Activated CD4-positive, alpha-beta memory T cell treated with anti-CD3 and anti-CD28 coated beads, Interleukin-2, amount 10 ng/mL, durations not matched to agents 7 days and 5 days (primary cell): ENCODE measurements around the gene LRRC56. TPM values are rescaled to one million over a fixed set of nuclear protein-coding genes. Genes with fewer than 3 reads are reported as not detected.

ENCODE experiments used
- CTCF ChIA-PET: fragments of 350-600 bp; sonication (Branson Sonifier 250); formaldehyde crosslinking; loops from one replicate; lab custom pipeline; 2021; ENCODE audit warnings: antibody characterized with exemption, inconsistent platforms; lab: Charles Lee
- POLR2A ChIA-PET: fragments of 350-600 bp; sonication (Branson Sonifier 250); formaldehyde crosslinking; loops from one replicate; lab custom pipeline; 2021; ENCODE audit warnings: antibody characterized with exemption; lab: Charles Lee
- DNase-seq: peaks from one replicate; pipeline ENCODE4 v3.0.0-alpha.2; 2020
- H3K27ac Mint-ChIP-seq: one replicate; pipeline ENCODE4 v1.8.0; 2021; ENCODE audit warnings: mild to moderate bottlenecking, mixed read lengths
- H3K27me3 Mint-ChIP-seq: one replicate; pipeline ENCODE4 v1.8.0; 2021; ENCODE audit warnings: mixed read lengths
- H3K36me3 Mint-ChIP-seq: one replicate; pipeline ENCODE4 v1.8.0; 2021; ENCODE audit warnings: low read depth, mixed read lengths
- H3K4me1 Mint-ChIP-seq: one replicate; pipeline ENCODE4 v1.8.0; 2021; ENCODE audit warnings: mixed read lengths
- H3K4me3 Mint-ChIP-seq: one replicate; pipeline ENCODE4 v1.8.0; 2021; ENCODE audit warnings: mild to moderate bottlenecking, mixed read lengths
- H3K9me3 Mint-ChIP-seq: one replicate; pipeline ENCODE4 v1.8.0; 2021; ENCODE audit warnings: mixed read lengths
- total RNA-seq, 2 experiments: library from RNA; stranded (reverse); gene quantifications; one replicate each; pipeline ENCODE4 v1.2.3, GENCODE V29; 2021

The LRRC56 gene
- total RNA-seq, 2 experiments from 2014 or later: 2.2 to 2.5 TPM

DNA sequence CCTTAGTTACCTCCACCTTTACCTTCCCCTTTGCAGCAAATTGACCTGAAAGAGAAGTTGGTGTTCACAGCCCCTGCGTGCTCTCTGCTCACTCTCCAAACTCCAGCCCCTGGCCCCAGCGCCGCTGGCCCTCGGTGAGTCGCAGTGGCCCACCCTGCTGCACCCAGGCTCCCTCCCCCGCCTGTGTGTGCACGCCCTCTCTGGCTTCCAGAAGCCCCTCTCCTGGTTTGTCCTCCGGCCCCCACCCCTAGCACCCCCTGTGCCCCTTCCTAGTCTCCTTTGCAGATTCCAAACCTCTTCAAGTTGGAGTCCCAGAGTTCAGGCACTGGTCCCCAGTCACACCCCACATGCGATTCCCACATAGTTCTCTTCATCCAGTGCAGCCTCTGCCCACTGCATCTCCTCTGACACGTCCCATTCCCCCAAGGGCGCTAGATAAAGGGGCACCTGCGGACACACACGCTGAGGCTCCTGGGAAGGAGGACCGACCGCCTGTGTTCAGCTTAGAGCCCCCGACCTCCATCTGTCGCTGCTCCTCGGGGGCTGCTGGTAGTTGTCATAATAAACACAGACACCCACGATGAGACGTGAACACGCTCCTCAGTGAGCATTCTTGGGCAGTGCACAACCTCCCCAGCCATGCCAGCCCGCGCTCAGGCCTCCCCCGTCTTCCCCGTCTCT is 37.4 kb downstream of the LRRC56 start:
- Mint-ChIP-seq H3K27ac (peak overlapping the region; percentile 26), H3K4me3 (peak overlapping the region; percentile 82), H3K36me3 (peaks cover 12% of the 10 kb centered on the region), H3K4me1 (peaks cover 40% of the 10 kb centered on the region), H3K27me3 (peaks cover 13% of the 10 kb centered on the region), H3K9me3 (no peaks in the 10 kb centered on the region)
- POLR2A ChIA-PET: interaction anchor here (0.8 to 2.8 kb wide), 8 partner anchors 13 to 268 kb away, joined by 4 to 20 read pairs (median 4); partner anchors contain the start of genes IRF7 and TSPAN4
- CTCF ChIA-PET: interaction anchor here (0.6 to 1.7 kb wide), 2 partner anchors 21 to 55 kb away, joined by 3 to 7 read pairs; no protein-coding TSS in a partner anchor
- no peak for DNase-seq

DNA sequence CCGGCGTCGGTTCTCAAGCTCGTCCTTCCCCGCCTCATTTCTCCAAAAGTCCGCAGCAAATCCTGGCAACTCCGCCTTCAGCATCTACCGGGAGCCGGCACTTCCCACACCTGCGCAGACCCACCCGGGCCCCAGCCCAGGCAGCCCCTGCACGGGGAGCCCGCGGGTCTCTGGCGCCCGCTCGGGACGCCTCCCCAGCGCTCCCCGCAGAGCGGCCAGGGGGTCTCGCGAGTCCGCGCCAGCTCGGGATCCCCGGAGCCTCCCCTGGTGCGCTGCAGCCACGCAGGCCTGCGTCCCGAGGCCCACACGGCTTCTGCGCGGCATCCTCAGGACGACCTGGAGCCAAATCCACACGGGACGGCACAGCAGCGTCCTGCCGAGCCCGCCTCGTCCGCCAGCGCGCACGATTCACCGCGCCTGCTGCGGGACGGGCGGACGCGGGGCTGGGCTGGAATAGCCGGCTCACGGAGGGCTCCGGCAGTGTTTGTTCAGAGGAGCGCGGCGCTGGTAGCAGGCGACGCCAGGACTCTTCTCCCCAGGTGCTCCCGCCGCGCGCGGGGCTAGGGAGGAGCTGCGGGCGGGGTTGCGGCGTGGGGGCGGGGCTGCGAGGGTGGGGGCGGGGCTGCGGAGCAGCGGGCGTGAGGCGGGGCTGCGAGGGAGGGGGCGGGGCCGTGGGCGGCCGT is 38.1 kb downstream of the LRRC56 start:
- Mint-ChIP-seq H3K27me3 (peaks cover 13% of the 10 kb centered on the region), H3K27ac (peak overlapping the region; percentile 26), H3K36me3 (peaks cover 12% of the 10 kb centered on the region), H3K9me3 (no peaks in the 10 kb centered on the region), H3K4me3 (peak overlapping the region; percentile 82), H3K4me1 (peaks cover 41% of the 10 kb centered on the region)
- no peak for DNase-seq
- ChIA-PET CTCF (interaction anchor here (0.6 to 1.7 kb wide), 9 partner anchors 12 to 160 kb away, joined by 3 to 7 read pairs (median 3); partner anchors contain the start of genes SIGIRR and TMEM80), POLR2A (interaction anchor here (0.7 to 3.3 kb wide), 24 partner anchors 7 to 369 kb away, joined by 3 to 20 read pairs (median 4); partner anchors contain the start of genes BET1L, CEND1, DEAF1 and HRAS)

DNA sequence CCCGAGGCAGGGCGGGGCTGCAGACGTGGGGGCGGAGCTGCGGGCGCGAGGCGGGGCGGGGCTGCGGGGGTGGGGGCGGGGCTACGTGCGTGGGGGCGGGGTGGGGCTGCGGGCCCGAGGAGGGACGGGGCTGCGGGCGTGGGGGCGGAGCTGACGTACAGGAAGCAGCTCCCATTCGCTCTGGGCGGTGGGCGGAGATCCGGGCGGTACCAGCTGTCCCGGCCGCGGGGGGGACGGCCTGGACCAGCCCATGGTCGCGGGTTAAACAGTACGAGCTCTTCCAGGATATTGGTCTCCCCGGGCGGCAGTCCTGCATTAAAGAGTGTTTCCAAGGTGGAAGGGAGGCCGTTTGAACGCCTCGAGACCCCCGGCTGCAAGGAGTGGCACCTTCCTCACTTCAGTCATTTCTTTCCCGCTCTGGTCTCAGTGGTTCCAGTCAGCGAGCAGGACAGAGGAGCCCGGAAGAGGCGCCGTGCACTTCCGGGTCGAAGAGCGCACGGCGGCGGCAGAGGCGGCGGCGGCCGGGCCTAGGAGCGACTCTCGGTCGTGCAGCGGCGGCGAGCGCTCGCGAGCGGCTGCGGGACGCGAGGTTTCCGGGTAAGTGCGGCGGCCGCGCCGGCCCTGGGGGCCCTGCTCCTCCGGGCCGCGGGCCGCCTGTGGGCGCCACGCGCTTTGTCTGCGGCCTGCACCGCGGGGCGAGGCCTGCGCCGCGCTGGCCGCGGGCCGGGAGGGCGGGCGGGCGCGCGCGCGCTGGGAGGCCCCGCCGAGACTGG is 38.9 kb downstream of the LRRC56 start, which contains the start of gene PHRF1:
Gene PHRF1 (plus strand): TSS at position 475 of the 773 bp plus-strand sequence. CDS start 5,043 bp downstream, outside the sequence.
- Mint-ChIP-seq H3K4me1 (peaks cover 44% of the 10 kb centered on the region), H3K27me3 (peaks cover 13% of the 10 kb centered on the region), H3K4me3 (peak within 1 kb of the TSS; percentile 91), H3K36me3 (peaks cover 14% of the 10 kb centered on the region), H3K9me3 (no peaks in the 10 kb centered on the region), H3K27ac (peak within 1 kb of the TSS; percentile 95)
- ChIA-PET POLR2A (interaction anchor here (0.7 to 3.3 kb wide), 23 partner anchors 8 to 369 kb away, joined by 3 to 20 read pairs (median 5); partner anchors contain the start of genes BET1L, CEND1, DEAF1 and HRAS), CTCF (interaction anchor here (0.6 to 1.7 kb wide), 9 partner anchors 12 to 161 kb away, joined by 3 to 7 read pairs (median 3); partner anchors contain the start of genes SIGIRR and TMEM80)
- peak; percentile 95 for DNase-seq

DNA sequence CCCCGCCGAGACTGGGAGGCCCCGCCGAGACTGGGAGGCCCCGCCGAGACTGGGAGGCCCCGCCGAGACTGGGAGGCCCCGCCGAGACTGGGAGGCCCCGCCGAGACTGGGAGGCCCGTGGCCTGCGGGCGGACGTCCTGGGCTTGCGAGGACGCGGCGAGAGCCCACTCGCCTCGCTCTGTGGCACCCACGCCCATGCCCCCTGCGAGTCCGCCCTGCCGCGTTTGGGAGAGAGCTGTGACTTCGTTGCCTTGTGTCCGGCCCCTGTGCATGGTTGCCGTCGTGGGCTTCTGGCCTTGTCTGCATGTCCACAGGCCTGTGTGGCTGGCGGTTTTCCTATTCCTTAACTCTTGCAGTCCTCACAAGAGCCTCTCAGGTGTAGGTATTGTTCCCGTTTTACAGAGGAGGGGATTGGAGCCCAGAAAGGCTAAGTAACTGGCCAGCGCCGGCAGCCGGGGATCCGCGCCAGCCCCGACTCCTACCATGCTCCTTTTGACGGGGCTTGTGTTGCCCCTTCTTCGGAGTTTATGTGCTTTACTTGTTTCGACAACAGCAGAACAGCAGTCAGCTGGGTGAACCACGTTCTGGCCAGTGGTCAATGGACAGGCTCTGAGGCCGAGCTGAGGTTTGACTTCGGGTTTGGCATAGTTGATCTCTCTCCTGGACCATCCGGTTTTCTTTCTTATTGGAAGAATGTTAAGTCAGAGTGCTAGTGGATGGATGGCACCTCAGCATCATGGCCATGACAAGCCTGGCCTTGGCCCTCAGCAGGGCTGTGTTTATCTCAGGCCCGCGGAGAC is 39.7 kb downstream of the LRRC56 start:
- peaks cover 22% of the 10 kb centered on the region for H3K36me3 Mint-ChIP-seq
- POLR2A ChIA-PET: interaction anchor here (1.0 to 3.3 kb wide), 12 partner anchors 9 to 213 kb away, joined by 3 to 20 read pairs (median 4); partner anchors contain the start of genes CEND1, IRF7 and TALDO1
- no peaks in the 10 kb centered on the region for H3K9me3 Mint-ChIP-seq
- peaks cover 46% of the 10 kb centered on the region for H3K4me1 Mint-ChIP-seq
- H3K4me3 Mint-ChIP-seq: peak overlapping the region; percentile 87
- H3K27me3 Mint-ChIP-seq: peaks cover 13% of the 10 kb centered on the region
- peak overlapping the region; percentile 76 for H3K27ac Mint-ChIP-seq
- CTCF ChIA-PET: no interaction called here
- no peak for DNase-seq

GRCh38 chr11:577611-577894 is 40.2 kb downstream of the LRRC56 start:
- peaks cover 46% of the 10 kb centered on the region for H3K4me1 Mint-ChIP-seq
- CTCF ChIA-PET: no interaction called here
- H3K36me3 Mint-ChIP-seq: peaks cover 22% of the 10 kb centered on the region
- H3K9me3 Mint-ChIP-seq: no peaks in the 10 kb centered on the region
- no peak for DNase-seq
- H3K4me3 Mint-ChIP-seq: peak overlapping the region; percentile 87
- peak overlapping the region; percentile 76 for H3K27ac Mint-ChIP-seq
- POLR2A ChIA-PET: interaction anchor here (1.0 to 3.3 kb wide), 10 partner anchors 9 to 170 kb away, joined by 3 to 19 read pairs (median 4); partner anchors contain the start of genes IRF7 and TALDO1
- H3K27me3 Mint-ChIP-seq: peaks cover 13% of the 10 kb centered on the region

GRCh38 chr11:578276-579035 is 41.1 kb downstream of the LRRC56 start:
- no peak for DNase-seq
- H3K27me3 Mint-ChIP-seq: peaks cover 13% of the 10 kb centered on the region
- H3K4me3 Mint-ChIP-seq: peak overlapping the region; percentile 87
- peaks cover 46% of the 10 kb centered on the region for H3K4me1 Mint-ChIP-seq
- ChIA-PET CTCF (interaction anchor here (0.9 kb wide), 1 partner anchor 24 kb away, joined by 3 read pairs; no protein-coding TSS in a partner anchor), POLR2A (interaction anchor here (0.9 to 3.3 kb wide), 7 partner anchors 10 to 169 kb away, joined by 3 to 19 read pairs (median 4); partner anchors contain the start of genes DEAF1, TALDO1 and TMEM80)
- H3K27ac Mint-ChIP-seq: peak overlapping the region; percentile 31
- no peaks in the 10 kb centered on the region for H3K9me3 Mint-ChIP-seq
- H3K36me3 Mint-ChIP-seq: peaks cover 25% of the 10 kb centered on the region

GRCh38 chr11:579830-580601 is 42.7 kb downstream of the LRRC56 start:
- Mint-ChIP-seq H3K9me3 (no peaks in the 10 kb centered on the region), H3K27me3 (peaks cover 3% of the 10 kb centered on the region), H3K4me1 (peaks cover 35% of the 10 kb centered on the region), H3K27ac (no peak overlapping the region), H3K4me3 (no peak overlapping the region), H3K36me3 (peaks cover 32% of the 10 kb centered on the region)
- no peak for DNase-seq
- CTCF ChIA-PET: no interaction called here
- POLR2A ChIA-PET: no interaction called here

- H3K9me3 Mint-ChIP-seq: no peaks in the 10 kb centered on the region
- H3K27me3 Mint-ChIP-seq: no peaks in the 10 kb centered on the region
- peaks cover 37% of the 10 kb centered on the region for H3K4me1 Mint-ChIP-seq
- no peak for DNase-seq
- H3K36me3 Mint-ChIP-seq: peaks cover 36% of the 10 kb centered on the region
- H3K4me3 Mint-ChIP-seq: no peak overlapping the region
- peak overlapping the region; percentile 40 for H3K27ac Mint-ChIP-seq
- ChIA-PET POLR2A (no interaction called here), CTCF (no interaction called here)
These were observed 44.0 kb downstream of the LRRC56 start for GRCh38 chr11:581342-581741.

DNA sequence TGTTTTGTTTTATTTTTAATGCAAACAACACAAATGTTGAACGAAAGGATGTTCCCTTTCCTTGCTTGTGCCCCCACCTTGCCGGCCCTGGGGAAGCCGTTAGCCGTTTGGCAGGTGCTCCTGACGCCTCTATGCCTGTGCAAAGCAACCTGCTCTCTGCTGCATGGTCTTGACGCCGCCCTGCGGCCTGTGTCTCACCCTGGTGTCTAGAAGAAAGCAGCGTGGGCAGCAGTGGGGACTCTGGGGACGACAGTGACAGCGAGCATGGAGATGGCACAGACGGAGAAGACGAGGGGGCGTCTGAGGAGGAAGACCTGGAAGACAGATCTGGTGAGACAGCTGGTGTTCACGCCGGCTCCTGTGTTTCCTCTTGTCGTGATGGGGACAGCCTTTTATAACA is 44.4 kb downstream of the LRRC56 start:
- Mint-ChIP-seq H3K4me3 (no peak overlapping the region), H3K36me3 (peaks cover 39% of the 10 kb centered on the region), H3K9me3 (no peaks in the 10 kb centered on the region), H3K4me1 (peaks cover 40% of the 10 kb centered on the region), H3K27ac (no peak overlapping the region), H3K27me3 (no peaks in the 10 kb centered on the region)
- POLR2A ChIA-PET: no interaction called here
- CTCF ChIA-PET: no interaction called here
- no peak for DNase-seq

- Mint-ChIP-seq H3K9me3 (no peaks in the 10 kb centered on the region), H3K27me3 (no peaks in the 10 kb centered on the region), H3K27ac (no peak overlapping the region), H3K4me1 (peaks cover 40% of the 10 kb centered on the region), H3K36me3 (peaks cover 48% of the 10 kb centered on the region), H3K4me3 (no peak overlapping the region)
- no peak for DNase-seq
- ChIA-PET CTCF (no interaction called here), POLR2A (interaction anchor here (1.6 kb wide), 1 partner anchor 8 kb away, joined by 3 read pairs; the partner anchor contains the start of gene PHRF1)
These were observed 47.0 kb downstream of the LRRC56 start for GRCh38 chr11:584287-584686.
